Trophoblast cell (in vitro differentiated cells and primary cell): ENCODE measurements around the gene EML1.

Experiments used
- DNase-seq, 2 donors: peaks; one replicate each; pipeline ENCODE4 v3.0.0-alpha.2; 2016
- H2AFZ ChIP-seq: 2 replicates; pipeline ENCODE4 v1.6.1; 2013; ENCODE audit warnings: low read length, moderate library complexity, mild to moderate bottlenecking; ENCODE audit not compliant: insufficient read depth, poor library complexity
- H2AK5ac ChIP-seq: 2 replicates; pipeline ENCODE4 v1.6.1; 2013; ENCODE audit warnings: mild to moderate bottlenecking, low read length
- H2BK120ac ChIP-seq: 2 replicates; pipeline ENCODE4 v1.6.1; 2013; ENCODE audit warnings: low read length, mild to moderate bottlenecking, moderate library complexity; ENCODE audit not compliant: insufficient read depth, poor library complexity
- H2BK12ac ChIP-seq: 2 replicates; pipeline ENCODE4 v1.6.1; 2013; ENCODE audit warnings: mild to moderate bottlenecking, low read length, moderate library complexity
- H2BK5ac ChIP-seq: 2 replicates; pipeline ENCODE4 v1.6.1; 2013; ENCODE audit warnings: low read length, low read depth, moderate library complexity, mild to moderate bottlenecking; ENCODE audit not compliant: poor library complexity
- H3K14ac ChIP-seq: 2 replicates; pipeline ENCODE4 v1.6.1; 2013; ENCODE audit warnings: mild to moderate bottlenecking, low read length
- H3K18ac ChIP-seq: 2 replicates; pipeline ENCODE4 v1.6.1; 2013; ENCODE audit warnings: mild to moderate bottlenecking, low read length
- H3K23ac ChIP-seq: 2 replicates; pipeline ENCODE4 v1.6.1; 2013; ENCODE audit warnings: low read length
- H3K27ac ChIP-seq: 2 replicates; pipeline ENCODE4 v1.5.1; 2013; ENCODE audit warnings: low read depth, mild to moderate bottlenecking, inconsistent platforms, low read length, moderate library complexity
- H3K27me3 ChIP-seq: 2 replicates; pipeline ENCODE4 v1.6.1; 2013; ENCODE audit warnings: inconsistent platforms, mild to moderate bottlenecking, low read length, moderate library complexity; ENCODE audit not compliant: insufficient read depth
- H3K36me3 ChIP-seq, 2 experiments: 1 replicate in 1 of 2; 2 replicates in 1 of 2; pipeline ENCODE4 v1.6.1; 2013; ENCODE audit warnings: low read length in 2 of 2, mild to moderate bottlenecking in 2 of 2, moderate library complexity in 1 of 2; ENCODE audit not compliant: insufficient read depth in 2 of 2, control insufficient read depth in 1 of 2
- H3K4ac ChIP-seq: 2 replicates; pipeline ENCODE4 v1.6.1; 2013; ENCODE audit warnings: low read depth, mild to moderate bottlenecking, low read length, moderate library complexity
- H3K4me1 ChIP-seq, 2 experiments: 1 replicate in 1 of 2; 2 replicates in 1 of 2; pipeline ENCODE4 v1.6.1; 2013; ENCODE audit warnings: low read length in 2 of 2, mild to moderate bottlenecking in 2 of 2, moderate library complexity in 1 of 2; ENCODE audit not compliant: insufficient read depth in 2 of 2, control insufficient read depth in 1 of 2
- H3K4me2 ChIP-seq: 2 replicates; pipeline ENCODE4 v1.6.1; 2013; ENCODE audit warnings: inconsistent platforms, mild to moderate bottlenecking, low read length, moderate library complexity
- H3K4me3 ChIP-seq: 2 replicates; pipeline ENCODE4 v1.5.1; 2013; ENCODE audit warnings: mild to moderate bottlenecking, low read depth, low read length, inconsistent platforms
- H3K79me1 ChIP-seq: one replicate; pipeline ENCODE4 v1.6.1; 2013; ENCODE audit warnings: low read length
- H3K79me2 ChIP-seq: 2 replicates; pipeline ENCODE4 v1.6.1; 2013; ENCODE audit warnings: low read length, mild to moderate bottlenecking; ENCODE audit not compliant: control insufficient read depth, insufficient read depth, poor library complexity
- H3K9ac ChIP-seq: 2 replicates; pipeline ENCODE4 v1.6.1; 2013; ENCODE audit warnings: mild to moderate bottlenecking, low read length
- H3K9me3 ChIP-seq: 2 replicates; pipeline ENCODE4 v1.6.1; 2013; ENCODE audit warnings: low read depth, mild to moderate bottlenecking, control low read depth, inconsistent platforms, low read length; ENCODE audit not compliant: insufficient read depth
- H4K12ac ChIP-seq: 2 replicates; pipeline ENCODE4 v1.6.1; 2013; ENCODE audit warnings: low read depth, mild to moderate bottlenecking, low read length, moderate library complexity
- H4K8ac ChIP-seq: 2 replicates; pipeline ENCODE4 v1.6.1; 2013; ENCODE audit warnings: low read depth, mild to moderate bottlenecking, low read length, moderate library complexity
- H4K91ac ChIP-seq: one replicate; pipeline ENCODE4 v1.6.1; 2013; ENCODE audit warnings: low read depth, mild to moderate bottlenecking, low read length, moderate library complexity
- WGBS: extraction: QIAGEN DNeasy Blood & Tissue Kit; methylation state at CpG from one replicate; pipeline ENCODE4 v1.1.7; 2013; ENCODE audit warnings: missing lambda C conversion rate; ENCODE audit not compliant: insufficient read length, insufficient coverage; ENCODE audit errors: extremely low coverage; 5-methylcytosine and 5-hydroxymethylcytosine counted together

The EML1 gene

GRCh38 chr14:99944241-99944651, 151.0 kb downstream of the EML1 start:
- WGBS = no CpG with 5 or more reads among the region's 13 CpGs
- Histone ChIP-seq H3K14ac (no peak overlapping the region), H3K79me1 (no peaks in the 10 kb centered on the region), H2AFZ (no peak overlapping the region), H3K4me2 (no peak overlapping the region), H3K4ac (no peak overlapping the region), H3K18ac (no peak overlapping the region), H3K9me3 (no peaks in the 10 kb centered on the region), H2BK5ac (no peak overlapping the region), H3K4me1 (no peaks in the 10 kb centered on the region), H4K12ac (no peak overlapping the region), H4K91ac (no peak overlapping the region), H3K27ac (no peak overlapping the region), H3K36me3 (peaks cover 4 to 5% of the 10 kb centered on the region in 2 experiments), H2BK120ac (no peak overlapping the region), H2BK12ac (no peak overlapping the region), H3K9ac (no peak overlapping the region), H2AK5ac (no peak overlapping the region), H3K79me2 (no peaks in the 10 kb centered on the region), H3K27me3 (no peaks in the 10 kb centered on the region), H4K8ac (no peak overlapping the region), H3K23ac (no peak overlapping the region), H3K4me3 (no peak overlapping the region)
- DNase-seq = no peak

GRCh38 chr14:99945732-99946651, 152.8 kb downstream of the EML1 start:
- no peak overlapping the region for H3K27ac ChIP-seq
- no peaks in the 10 kb centered on the region for H3K9me3 ChIP-seq
- H4K91ac ChIP-seq = no peak overlapping the region
- no peak overlapping the region for H3K23ac ChIP-seq
- peaks cover 0 to 2% of the 10 kb centered on the region in 2 experiments for H3K36me3 ChIP-seq
- no peak overlapping the region for H3K14ac ChIP-seq
- no peak overlapping the region for H2BK120ac ChIP-seq
- H4K12ac ChIP-seq = no peak overlapping the region
- H3K79me1 ChIP-seq = no peaks in the 10 kb centered on the region
- no peak overlapping the region for H3K4me3 ChIP-seq
- peak; percentile 79 to 83 for DNase-seq
- peak overlapping the region; percentile 12 for H3K4me2 ChIP-seq
- no peak overlapping the region for H2BK12ac ChIP-seq
- H4K8ac ChIP-seq = no peak overlapping the region
- no peak overlapping the region for H3K18ac ChIP-seq
- H2BK5ac ChIP-seq = no peak overlapping the region
- H3K4me1 ChIP-seq = peaks cover 8 to 12% of the 10 kb centered on the region in 2 experiments
- H3K9ac ChIP-seq = no peak overlapping the region
- H2AFZ ChIP-seq = no peak overlapping the region
- H2AK5ac ChIP-seq = no peak overlapping the region
- H3K79me2 ChIP-seq = no peaks in the 10 kb centered on the region
- no CpG with 5 or more reads among the region's 17 CpGs for WGBS
- H3K27me3 ChIP-seq = no peaks in the 10 kb centered on the region
- no peak overlapping the region for H3K4ac ChIP-seq

GRCh38 chr14:99946652-99947489, 153.7 kb downstream of the EML1 start:
- H3K9me3 ChIP-seq = peaks cover under 1% of the 10 kb centered on the region
- peak in 1 of 2 donors; percentile 55 for DNase-seq
- H3K18ac ChIP-seq = no peak overlapping the region
- no peak overlapping the region for H2AK5ac ChIP-seq
- WGBS = no CpG with 5 or more reads among the region's 33 CpGs
- no peak overlapping the region for H3K9ac ChIP-seq
- H2BK12ac ChIP-seq = no peak overlapping the region
- no peak overlapping the region for H4K8ac ChIP-seq
- H2AFZ ChIP-seq = no peak overlapping the region
- peaks cover 0 to 2% of the 10 kb centered on the region in 2 experiments for H3K36me3 ChIP-seq
- H4K12ac ChIP-seq = no peak overlapping the region
- no peak overlapping the region for H3K4me3 ChIP-seq
- H2BK120ac ChIP-seq = no peak overlapping the region
- no peaks in the 10 kb centered on the region for H3K27me3 ChIP-seq
- no peak overlapping the region for H3K27ac ChIP-seq
- H3K4me2 ChIP-seq = peak overlapping the region; percentile 12
- peaks cover 8 to 12% of the 10 kb centered on the region in 2 experiments for H3K4me1 ChIP-seq
- no peak overlapping the region for H4K91ac ChIP-seq
- H3K4ac ChIP-seq = no peak overlapping the region
- no peaks in the 10 kb centered on the region for H3K79me2 ChIP-seq
- H3K14ac ChIP-seq = no peak overlapping the region
- H3K23ac ChIP-seq = no peak overlapping the region
- no peak overlapping the region for H2BK5ac ChIP-seq
- H3K79me1 ChIP-seq = no peaks in the 10 kb centered on the region

GRCh38 chr14:99947695-99948094, 154.5 kb downstream of the EML1 start:
- no peak overlapping the region for H3K4me2 ChIP-seq
- no peaks in the 10 kb centered on the region for H3K27me3 ChIP-seq
- H4K8ac ChIP-seq = no peak overlapping the region
- DNase-seq = no peak
- no peak overlapping the region for H2AFZ ChIP-seq
- H3K4ac ChIP-seq = no peak overlapping the region
- no peak overlapping the region for H4K91ac ChIP-seq
- H2BK5ac ChIP-seq = no peak overlapping the region
- H3K79me1 ChIP-seq = no peaks in the 10 kb centered on the region
- no peak overlapping the region for H3K18ac ChIP-seq
- H3K79me2 ChIP-seq = no peaks in the 10 kb centered on the region
- no peak overlapping the region for H3K23ac ChIP-seq
- peaks cover 0 to 2% of the 10 kb centered on the region in 2 experiments for H3K36me3 ChIP-seq
- no peak overlapping the region for H3K27ac ChIP-seq
- no peak overlapping the region for H3K4me3 ChIP-seq
- no peak overlapping the region for H3K14ac ChIP-seq
- peaks cover 6% of the 10 kb centered on the region for H3K9me3 ChIP-seq
- H3K9ac ChIP-seq = no peak overlapping the region
- no peak overlapping the region for H4K12ac ChIP-seq
- H3K4me1 ChIP-seq = peaks cover 8 to 12% of the 10 kb centered on the region in 2 experiments
- H2AK5ac ChIP-seq = no peak overlapping the region
- no peak overlapping the region for H2BK120ac ChIP-seq
- H2BK12ac ChIP-seq = no peak overlapping the region
- WGBS = no CpG with 5 or more reads among the region's 6 CpGs
